A549 (cell line): ENCODE results near the gene SMIM17. TPM values are rescaled to one million over a fixed set of nuclear protein-coding genes. Genes with fewer than 3 reads are reported as not detected.
A peak's percentile ranks its signal among the peaks of the same experiment; 100 is the strongest.

Experiments used
- ATAC-seq, 2 experiments: fragments of 200-7000 bp in 1 of 2; fragments of >200 bp in 1 of 2; cut with Nextera tagmentation in 1 of 2; cut with Tn5 transposase in 1 of 2; 3 replicates each; pipeline versions ENCODE4 v1.8.0 to v1.9.1; 2018 to 2020; ENCODE audit warnings: mild to moderate bottlenecking in 1 of 2, moderate library complexity in 1 of 2
- CTCF ChIA-PET: fragments of 300-600 bp; sonication (Branson Sonifier 250); formaldehyde crosslinking; extraction: SDS; loops from one replicate; lab custom pipeline; 2021; ENCODE audit warnings: antibody characterized with exemption, inconsistent platforms; lab: Yijun Ruan, JAX
- POLR2A ChIA-PET: fragments of 350-600 bp; formaldehyde crosslinking; extraction: SDS; loops from one replicate; lab custom pipeline; 2021; ENCODE audit warnings: antibody characterized with exemption, inconsistent platforms; lab: Yijun Ruan, JAX
- DNase-seq, 2 experiments: peaks; one replicate each; pipeline versions ENCODE4 v3.0.0 to v3.0.0-alpha.2; 2011 to 2016; ENCODE audit warnings: low read depth in 1 of 2, low spot score in 1 of 2
- FAIRE-seq: peaks from 2 replicates; lab custom pipeline; 2011; peaks lifted over from hg19 to GRCh38; lab: Jason Lieb, UNC
- H3K27ac ChIP-seq, 2 experiments: fragments of >200 bp; sonication (Bioruptor Twin); formaldehyde crosslinking; 3 replicates each; pipeline ENCODE4 v1.5.1; 2016 to 2017
- H3K4me1 ChIP-seq: fragments of >200 bp; sonication (Bioruptor Twin); formaldehyde crosslinking; 3 replicates; pipeline ENCODE4 v1.6.1; 2016
- H3K4me2 ChIP-seq: fragments of >200 bp; sonication (Bioruptor Twin); formaldehyde crosslinking; 3 replicates; pipeline ENCODE4 v1.6.1; 2016
- H3K4me3 ChIP-seq: fragments of >200 bp; sonication (Bioruptor Twin); formaldehyde crosslinking; 3 replicates; pipeline ENCODE4 v1.5.1; 2016
- H3K9me3 ChIP-seq: fragments of >200 bp; sonication (Bioruptor Twin); formaldehyde crosslinking; 3 replicates; pipeline ENCODE4 v1.6.1; 2016
- ATOH8 ChIP-seq: fragments of 250-450 bp; sonication (Bioruptor Pico); IDR thresholded peaks from 2 replicates; pipeline ENCODE4 v1.5.0; 2020; ENCODE audit warnings: low read depth, mild to moderate bottlenecking, moderate library complexity
- BHLHE40 ChIP-seq: IDR thresholded peaks from 2 replicates; pipeline ENCODE4 v1.6.1; 2012; ENCODE audit warnings: low read depth, low read length, inconsistent platforms
- CBX8 ChIP-seq: fragments of 200-600 bp; sonication (generic); IDR thresholded peaks from 2 replicates; pipeline ENCODE4 v1.6.1; 2016
- CHD4 ChIP-seq: fragments of 200-600 bp; sonication (generic); IDR thresholded peaks from 2 replicates; pipeline ENCODE4 v1.6.1; 2016; ENCODE audit warnings: antibody characterized with exemption, mild to moderate bottlenecking, borderline replicate concordance
- CTCF ChIP-seq: fragments of >200 bp; sonication (Bioruptor Twin); formaldehyde crosslinking; IDR thresholded peaks from 3 replicates; pipeline ENCODE4 v1.5.1; 2016
- EHF ChIP-seq: fragments of 250-450 bp; sonication (Bioruptor Pico); IDR thresholded peaks from 2 replicates; pipeline ENCODE4 v1.5.0; 2020; ENCODE audit warnings: mild to moderate bottlenecking
- EHMT2 ChIP-seq: fragments of 200-600 bp; sonication (generic); IDR thresholded peaks from 2 replicates; pipeline ENCODE4 v1.6.1; 2016; ENCODE audit warnings: antibody characterized with exemption, low read depth, mild to moderate bottlenecking, moderate library complexity
- EP300 ChIP-seq, 2 experiments: fragments of >200 bp; sonication (Bioruptor Twin); formaldehyde crosslinking; IDR thresholded peaks; 2 replicates in 1 of 2; 3 replicates in 1 of 2; pipeline ENCODE4 v1.6.1; 2016 to 2017
- ESRRA ChIP-seq: fragments of 150-350 bp; IDR thresholded peaks from 2 replicates; pipeline ENCODE4 v1.6.1; 2014; ENCODE audit warnings: mild to moderate bottlenecking, low read length, borderline replicate concordance
- FOSB ChIP-seq: fragments of 250-450 bp; sonication (Bioruptor Pico); IDR thresholded peaks from 2 replicates; pipeline ENCODE4 v1.5.0; 2020; ENCODE audit warnings: mild to moderate bottlenecking, moderate library complexity
- FOSL2 ChIP-seq, 2 experiments: fragments of 450-650 bp in 1 of 2; fragments of >200 bp in 1 of 2; sonication (Bioruptor Twin) in 1 of 2; formaldehyde crosslinking; IDR thresholded peaks; 2 replicates each; pipeline versions ENCODE4 v1.5.0 to v1.6.1; 2016 to 2020; ENCODE audit warnings: mild to moderate bottlenecking in 1 of 2, moderate library complexity in 1 of 2
- FOXS1 ChIP-seq: fragments of 250-450 bp; sonication (Bioruptor Pico); IDR thresholded peaks from 2 replicates; pipeline ENCODE4 v1.5.0; 2020; ENCODE audit warnings: mild to moderate bottlenecking, moderate library complexity
- HDAC2 ChIP-seq: fragments of 200-600 bp; sonication (generic); IDR thresholded peaks from 2 replicates; pipeline ENCODE4 v1.6.1; 2016
- HEYL ChIP-seq: fragments of 250-450 bp; sonication (Bioruptor Pico); IDR thresholded peaks from 2 replicates; pipeline ENCODE4 v1.8.0; 2021; ENCODE audit warnings: mild to moderate bottlenecking, moderate library complexity
- JUNB ChIP-seq: fragments of >200 bp; sonication (Bioruptor Twin); formaldehyde crosslinking; IDR thresholded peaks from 2 replicates; pipeline ENCODE4 v1.6.1; 2016
- MAX ChIP-seq: IDR thresholded peaks from 2 replicates; pipeline ENCODE4 v1.6.1; 2012
- NPAS2 ChIP-seq: fragments of 250-450 bp; sonication (Bioruptor Pico); IDR thresholded peaks from 2 replicates; pipeline ENCODE4 v1.8.0; 2022; ENCODE audit warnings: mild to moderate bottlenecking, moderate library complexity, borderline replicate concordance
- NR3C1 ChIP-seq: fragments of >200 bp; sonication (Bioruptor Twin); formaldehyde crosslinking; IDR thresholded peaks from 3 replicates; pipeline ENCODE4 v1.6.1; 2017
- PBX3 ChIP-seq: IDR thresholded peaks from 2 replicates; pipeline ENCODE4 v1.6.1; 2012
- RAD21 ChIP-seq, 2 experiments: fragments of >200 bp in 1 of 2; sonication (Bioruptor Twin) in 1 of 2; formaldehyde crosslinking in 1 of 2; IDR thresholded peaks in 1 of 2; conservative IDR thresholded peaks in 1 of 2; 2 replicates in 1 of 2; 3 replicates in 1 of 2; pipeline ENCODE4 v1.6.1; 2012 to 2018; ENCODE audit warnings: inconsistent platforms in 1 of 2
- RARB ChIP-seq: fragments of 250-450 bp; sonication (Bioruptor Pico); IDR thresholded peaks from 2 replicates; pipeline ENCODE4 v1.8.0; 2021; ENCODE audit warnings: mild to moderate bottlenecking, moderate library complexity
- RCOR1 ChIP-seq: fragments of 150-350 bp; IDR thresholded peaks from 2 replicates; pipeline ENCODE4 v1.6.1; 2014; ENCODE audit warnings: antibody characterized with exemption, low read length, low read depth
- RFX5 ChIP-seq: fragments of 450-650 bp; IDR thresholded peaks from 2 replicates; pipeline ENCODE4 v1.7.1; 2014; ENCODE audit warnings: antibody characterized with exemption, mild to moderate bottlenecking, moderate library complexity
- RNF2 ChIP-seq: fragments of 200-600 bp; sonication (generic); IDR thresholded peaks from 2 replicates; pipeline ENCODE4 v1.6.1; 2016; ENCODE audit warnings: low read depth, mild to moderate bottlenecking, antibody characterized with exemption, moderate library complexity, borderline replicate concordance
- USF2 ChIP-seq: fragments of 450-650 bp; IDR thresholded peaks from 2 replicates; pipeline ENCODE4 v1.6.1; 2014; ENCODE audit warnings: antibody characterized with exemption
- ZFP36 ChIP-seq: fragments of 450-650 bp; IDR thresholded peaks from 2 replicates; pipeline ENCODE4 v1.6.1; 2014; ENCODE audit warnings: borderline replicate concordance; ENCODE audit not compliant: partially characterized antibody
- WGBS: methylation state at CpG from one replicate; pipeline ENCODE4 v1.1.6; 2017; ENCODE audit errors: missing lambda C conversion rate; 5-methylcytosine and 5-hydroxymethylcytosine counted together
- polyA plus RNA-seq, 4 experiments: library from polyadenylated mRNA; depleted of rRNA in 3 of 4; stranded (reverse); fragments of >200 nt; fragmentation: RNase III in 1 of 4; extraction: RNeasy Plus Mini Kit Qiagen cat#74134 plus additional on column Dnase treatment in 1 of 4; gene quantifications; 2 replicates in 3 of 4; 3 replicates in 1 of 4; pipeline ENCODE4 v1.2.3, GENCODE V29; 2011 to 2017

SMIM17 gene
- polyA plus RNA-seq, 2 of the 4 experiments (the other 2 are of a cell fraction) = not detected

GRCh38 chr19:56687031-56687430 lies 44.1 kb downstream of the SMIM17 start:
- DNase-seq = no peak
- Histone ChIP-seq H3K4me1 (no peaks in the 10 kb centered on the region), H3K4me2 (no peak overlapping the region), H3K9me3 (peaks cover 54% of the 10 kb centered on the region), H3K27ac (no peak overlapping the region), H3K4me3 (no peak overlapping the region)
- 21% methylated on average over 8 of the region's 8 CpGs for WGBS
- ChIA-PET CTCF (no interaction called here), POLR2A (no interaction called here)
- no peak for ATAC-seq
- no peak for FAIRE-seq
- TF ChIP-seq FOSL2 (IDR thresholded peaks at IDR 0.05) = no peak
- 0 out of 2 replicates have a peak, but pooled peaks have one; percentile 4 for TF ChIP-seq FOSL2 (CRISPR knock-in tag; IDR thresholded peaks at IDR 0.05)
- no peak for TF ChIP-seq RARB
- no peak for TF ChIP-seq EP300 (IDR thresholded peaks at IDR 0.05)
- no peak for TF ChIP-seq ESRRA
- TF ChIP-seq JUNB = no peak
- TF ChIP-seq FOSB (CRISPR knock-in tag) = no peak

GRCh38 chr19:56689198-56689597 lies 46.2 kb downstream of the SMIM17 start:
- no peak for ATAC-seq
- no peak overlapping the region for H3K4me2 ChIP-seq
- H3K4me3 ChIP-seq = no peak overlapping the region
- DNase-seq = no peak
- ChIA-PET POLR2A (no interaction called here), CTCF (no interaction called here)
- no peak overlapping the region for H3K27ac ChIP-seq
- TF ChIP-seq CHD4 = no peak
- TF ChIP-seq RAD21 (conservative IDR thresholded peaks at IDR 0.05 in 1 of 2, IDR thresholded peaks at IDR 0.05 in 1 of 2) = peak in 1 of 2 experiments; percentile 21; a peak in 1 of 5 replicates
- H3K9me3 ChIP-seq = peaks cover 56% of the 10 kb centered on the region
- FAIRE-seq = no peak
- 30% methylated on average over 10 of the region's 10 CpGs for WGBS
- H3K4me1 ChIP-seq = no peaks in the 10 kb centered on the region

- Histone ChIP-seq H3K9me3 (peaks cover 57% of the 10 kb centered on the region), H3K27ac (no peak overlapping the region), H3K4me2 (no peak overlapping the region), H3K4me1 (no peaks in the 10 kb centered on the region), H3K4me3 (no peak overlapping the region)
- ChIA-PET POLR2A (no interaction called here), CTCF (no interaction called here)
- DNase-seq (no peak), FAIRE-seq (no peak), ATAC-seq (no peak)
- 25% methylated on average over 10 of the region's 10 CpGs for WGBS
- no peak for TF ChIP-seq USF2
- no peak for TF ChIP-seq FOXS1
- no peak for TF ChIP-seq NR3C1
- TF ChIP-seq ESRRA = no peak
- TF ChIP-seq MAX = no peak
- no peak for TF ChIP-seq CBX8
- no peak for TF ChIP-seq RCOR1
- TF ChIP-seq RNF2 = no peak
- TF ChIP-seq ATOH8 (CRISPR knock-in tag) = no peak
- no peak for TF ChIP-seq BHLHE40
- TF ChIP-seq HEYL (CRISPR knock-in tag) = no peak
These were observed 47.7 kb downstream of the SMIM17 start for GRCh38 chr19:56690670-56691069.

GRCh38 chr19:56692206-56692895 lies 49.4 kb downstream of the SMIM17 start:
- ATAC-seq = no peak
- Histone ChIP-seq H3K27ac (no peak overlapping the region), H3K9me3 (peaks cover 59% of the 10 kb centered on the region), H3K4me3 (no peak overlapping the region), H3K4me2 (no peak overlapping the region), H3K4me1 (no peaks in the 10 kb centered on the region)
- FAIRE-seq = no peak
- ChIA-PET CTCF (no interaction called here), POLR2A (interaction anchor here (0.6 kb wide), 1 partner anchor 59 kb away, joined by 3 read pairs; no protein-coding TSS in a partner anchor)
- DNase-seq = no peak
- WGBS = 2% methylated on average over 8 of the region's 8 CpGs
- no peak for TF ChIP-seq EHF
- no peak for TF ChIP-seq HDAC2
- TF ChIP-seq PBX3 = no peak
- TF ChIP-seq EHMT2 = no peak
- no peak for TF ChIP-seq NPAS2 (CRISPR knock-in tag)
- no peak for TF ChIP-seq CTCF
- no peak for TF ChIP-seq ZFP36
- no peak for TF ChIP-seq RFX5
- TF ChIP-seq RARB = no peak
- TF ChIP-seq CBX8 = no peak
- TF ChIP-seq BHLHE40 = no peak
- TF ChIP-seq FOXS1 = no peak
